ENCODE results near the gene WNT3.

The WNT3 gene

GRCh38 chr17:46834846-46835245 lies 16.4 kb upstream of the WNT3 start (continued):
- TF ChIP-seq, protein P1, sequence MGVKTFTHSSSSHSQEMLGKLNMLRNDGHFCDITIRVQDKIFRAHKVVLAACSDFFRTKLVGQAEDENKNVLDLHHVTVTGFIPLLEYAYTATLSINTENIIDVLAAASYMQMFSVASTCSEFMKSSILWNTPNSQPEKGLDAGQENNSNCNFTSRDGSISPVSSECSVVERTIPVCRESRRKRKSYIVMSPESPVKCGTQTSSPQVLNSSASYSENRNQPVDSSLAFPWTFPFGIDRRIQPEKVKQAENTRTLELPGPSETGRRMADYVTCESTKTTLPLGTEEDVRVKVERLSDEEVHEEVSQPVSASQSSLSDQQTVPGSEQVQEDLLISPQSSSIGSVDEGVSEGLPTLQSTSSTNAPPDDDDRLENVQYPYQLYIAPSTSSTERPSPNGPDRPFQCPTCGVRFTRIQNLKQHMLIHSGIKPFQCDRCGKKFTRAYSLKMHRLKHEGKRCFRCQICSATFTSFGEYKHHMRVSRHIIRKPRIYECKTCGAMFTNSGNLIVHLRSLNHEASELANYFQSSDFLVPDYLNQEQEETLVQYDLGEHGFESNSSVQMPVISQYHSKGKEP (tag by site-specific recombination; IDR thresholded peaks at IDR 0.05): no peak

DNA sequence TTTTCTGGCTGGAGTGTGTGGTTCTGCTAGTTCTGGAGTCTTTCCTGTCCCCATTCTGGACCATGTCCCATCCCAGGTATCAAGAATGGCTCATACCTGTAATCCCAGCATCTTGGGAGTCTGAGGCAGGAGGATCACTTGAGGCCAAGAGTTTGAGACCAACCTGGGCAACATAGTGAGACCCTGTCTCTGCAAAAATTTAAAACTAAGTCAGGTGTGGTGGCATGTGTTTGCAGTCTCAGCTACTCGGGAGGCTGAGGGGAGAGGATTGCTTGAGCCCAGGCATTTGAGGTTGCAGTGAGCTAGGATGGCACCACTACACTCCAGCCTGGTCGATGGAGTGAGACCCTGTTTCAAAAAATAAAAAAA lies 15.3 kb upstream of the WNT3 start:
- POLR2A ChIA-PET: interaction anchor here (0.7 to 1.1 kb wide), 2 partner anchors 40 to 109 kb away, joined by 3 read pairs; no protein-coding TSS in a partner anchor
- H3K36me3 ChIP-seq (ENCODE audit: control insufficient read depth in 2 of 2, insufficient read depth in 1 of 2, low read length in 2 of 2): no peaks in the 10 kb centered on the region
- CTCF ChIA-PET: interaction anchor here (0.6 to 1.8 kb wide), 9 partner anchors 9 to 554 kb away, joined by 3 to 9 read pairs (median 4); no protein-coding TSS in a partner anchor

DNA sequence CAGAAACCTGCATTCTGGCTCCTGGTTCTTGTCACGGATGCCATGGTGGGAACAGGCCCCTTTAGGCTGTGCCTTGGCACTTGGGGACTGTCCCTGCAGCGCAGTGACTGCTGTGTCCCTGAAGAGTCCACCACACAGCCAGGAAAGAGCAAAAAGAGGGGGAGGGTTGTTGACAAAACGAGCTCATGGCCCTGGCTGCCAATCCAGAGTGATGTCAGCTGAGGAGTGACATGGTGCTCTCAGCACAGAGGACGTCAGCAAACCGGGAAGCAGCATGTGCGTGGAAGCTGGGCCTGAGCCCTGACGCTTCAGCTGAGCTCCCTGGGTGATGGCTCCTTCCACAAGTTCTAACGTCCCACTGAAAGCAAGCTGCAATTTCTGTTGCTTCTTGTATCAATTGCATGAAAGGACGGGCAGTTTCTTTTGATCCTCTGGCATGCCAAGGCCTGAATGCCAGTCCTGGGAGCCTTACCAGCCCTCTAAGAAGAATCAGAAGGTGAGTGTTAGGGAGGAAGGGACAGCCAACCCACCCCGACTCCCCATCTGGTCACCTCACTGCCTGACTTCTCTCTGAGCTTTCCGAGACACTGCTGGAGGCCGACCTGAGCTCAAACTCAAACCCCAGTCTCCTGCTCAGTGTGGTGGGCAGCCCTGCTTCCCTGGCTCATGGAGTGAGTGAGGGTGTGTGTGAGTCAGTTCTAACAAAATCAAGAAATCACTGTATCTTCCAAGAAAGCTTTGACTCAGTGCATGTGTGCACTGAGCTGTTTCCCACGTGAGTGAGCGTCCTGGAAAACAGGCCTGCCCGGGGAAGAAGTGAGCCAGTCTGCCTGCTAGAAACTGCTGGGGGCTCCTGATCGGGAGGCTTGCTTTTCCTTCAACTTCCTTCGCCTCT lies 14.7 kb upstream of the WNT3 start:
- POLR2A ChIA-PET: interaction anchor here (1.1 kb wide), 1 partner anchor 110 kb away, joined by 3 read pairs; no protein-coding TSS in a partner anchor
- Histone ChIP-seq H3K36me3 (ENCODE audit: control insufficient read depth in 2 of 2, insufficient read depth in 1 of 2, low read length in 2 of 2) (no peaks in the 10 kb centered on the region), H3K9me3 (ENCODE audit: control insufficient read depth, insufficient read depth, low read depth, low read length) (no peaks in the 10 kb centered on the region), H3K4me1 (ENCODE audit: control insufficient read depth, insufficient read depth, low read length) (no peaks in the 10 kb centered on the region), H3K4me3 (ENCODE audit: low read depth, low read length) (no peak overlapping the region), H3K27ac (ENCODE audit: extremely low read depth, low read depth, low read length) (no peak overlapping the region)
- CTCF ChIA-PET: interaction anchor here (0.6 to 1.8 kb wide), 10 partner anchors 8 to 831 kb away, joined by 3 to 9 read pairs (median 4); no protein-coding TSS in a partner anchor
- TF ChIP-seq ZBTB21 (tag by site-specific recombination; IDR thresholded peaks at IDR 0.05) (peak; percentile 86), ZNF670 (tag by site-specific recombination; IDR thresholded peaks at IDR 0.05; ENCODE audit: low read depth) (no peak), ZNF2 (tag by site-specific recombination; IDR thresholded peaks at IDR 0.05) (no peak), ZNF521 (tag by site-specific recombination; IDR thresholded peaks at IDR 0.05) (no peak), ZNF184 (tag by site-specific recombination; IDR thresholded peaks at IDR 0.05) (no peak), ZBTB20 (tag by site-specific recombination; IDR thresholded peaks at IDR 0.05) (0 out of 2 replicates have a peak, but pooled peaks have one; percentile 54), BCL11A (tag by site-specific recombination; IDR thresholded peaks at IDR 0.05; ENCODE audit: low read depth) (no peak), ZNF138 (tag by site-specific recombination; IDR thresholded peaks at IDR 0.05; ENCODE audit: borderline replicate concordance) (no peak), ZNF416 (tag by site-specific recombination; IDR thresholded peaks at IDR 0.05) (no peak), ZNF175 (tag by site-specific recombination; IDR thresholded peaks at IDR 0.05) (no peak), EGR2 (tag by site-specific recombination; IDR thresholded peaks at IDR 0.05; ENCODE audit: low read depth) (no peak), ZNF654 (tag by site-specific recombination; IDR thresholded peaks at IDR 0.05; ENCODE audit: low read depth) (no peak), ZNF518A (tag by site-specific recombination; conservative IDR thresholded peaks at IDR 0.05; ENCODE audit: low read depth) (no peak), ZNF707 (tag by site-specific recombination; IDR thresholded peaks at IDR 0.05) (no peak), ZNF248 (tag by site-specific recombination; IDR thresholded peaks at IDR 0.05) (no peak), ZNF133 (tag by site-specific recombination; IDR thresholded peaks at IDR 0.05) (no peak), ZNF302 (tag by site-specific recombination; IDR thresholded peaks at IDR 0.05; ENCODE audit: low read depth) (no peak), KLF17 (tag by site-specific recombination; IDR thresholded peaks at IDR 0.05) (peak; percentile 72; the same call in 1 of the 2 replicates), ZNF274 (IDR thresholded peaks at IDR 0.05; ENCODE audit: low read length) (no peak), ZNF274 (tag by site-specific recombination; IDR thresholded peaks at IDR 0.05; ENCODE audit: borderline replicate concordance) (no peak), ZXDB (tag by site-specific recombination; IDR thresholded peaks at IDR 0.05) (no peak)
- TF ChIP-seq, protein P2, sequence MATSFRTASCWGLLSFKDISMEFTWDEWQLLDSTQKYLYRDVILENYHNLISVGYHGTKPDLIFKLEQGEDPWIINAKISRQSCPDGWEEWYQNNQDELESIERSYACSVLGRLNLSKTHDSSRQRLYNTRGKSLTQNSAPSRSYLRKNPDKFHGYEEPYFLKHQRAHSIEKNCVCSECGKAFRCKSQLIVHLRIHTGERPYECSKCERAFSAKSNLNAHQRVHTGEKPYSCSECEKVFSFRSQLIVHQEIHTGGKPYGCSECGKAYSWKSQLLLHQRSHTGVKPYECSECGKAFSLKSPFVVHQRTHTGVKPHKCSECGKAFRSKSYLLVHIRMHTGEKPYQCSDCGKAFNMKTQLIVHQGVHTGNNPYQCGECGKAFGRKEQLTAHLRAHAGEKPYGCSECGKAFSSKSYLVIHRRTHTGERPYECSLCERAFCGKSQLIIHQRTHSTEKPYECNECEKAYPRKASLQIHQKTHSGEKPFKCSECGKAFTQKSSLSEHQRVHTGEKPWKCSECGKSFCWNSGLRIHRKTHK (tag by site-specific recombination; IDR thresholded peaks at IDR 0.05): no peak

More for the DNA sequence above, 15.3 kb upstream of the WNT3 start:
- no peak overlapping the region for H3K4me3 ChIP-seq (ENCODE audit: low read depth, low read length)
- H3K27ac ChIP-seq (ENCODE audit: extremely low read depth, low read depth, low read length): no peak overlapping the region
- no peaks in the 10 kb centered on the region for H3K4me1 ChIP-seq (ENCODE audit: control insufficient read depth, insufficient read depth, low read length)
- no peak for TF ChIP-seq ZNF830 (tag by site-specific recombination; IDR thresholded peaks at IDR 0.05; ENCODE audit: low read depth)
- peak; percentile 72 for TF ChIP-seq ZNF121 (tag by site-specific recombination; IDR thresholded peaks at IDR 0.05)
- H3K9me3 ChIP-seq (ENCODE audit: control insufficient read depth, insufficient read depth, low read depth, low read length): no peaks in the 10 kb centered on the region
